T47D (cell line): ENCODE data around the gene MEG3.

ENCODE experiments used
- DNase-seq, 2 experiments: peaks; one replicate each; pipeline versions ENCODE4 v3.0.0 to v3.0.0-alpha.2; 2011 to 2012; ENCODE audit warnings: low read depth in 1 of 2, low spot score in 1 of 2
- JUND ChIP-seq: IDR thresholded peaks from 2 replicates; pipeline ENCODE4 v1.6.1; 2012; ENCODE audit warnings: low read depth
- in situ Hi-C: cut with HindIII; loops from 2 replicates; pipeline ENCODE4 v1.10.0; 2016; ENCODE audit warnings: low sequenced_read_pairs, low pct_unique_long_range_greater_than_20kb

The MEG3 gene

DNA sequence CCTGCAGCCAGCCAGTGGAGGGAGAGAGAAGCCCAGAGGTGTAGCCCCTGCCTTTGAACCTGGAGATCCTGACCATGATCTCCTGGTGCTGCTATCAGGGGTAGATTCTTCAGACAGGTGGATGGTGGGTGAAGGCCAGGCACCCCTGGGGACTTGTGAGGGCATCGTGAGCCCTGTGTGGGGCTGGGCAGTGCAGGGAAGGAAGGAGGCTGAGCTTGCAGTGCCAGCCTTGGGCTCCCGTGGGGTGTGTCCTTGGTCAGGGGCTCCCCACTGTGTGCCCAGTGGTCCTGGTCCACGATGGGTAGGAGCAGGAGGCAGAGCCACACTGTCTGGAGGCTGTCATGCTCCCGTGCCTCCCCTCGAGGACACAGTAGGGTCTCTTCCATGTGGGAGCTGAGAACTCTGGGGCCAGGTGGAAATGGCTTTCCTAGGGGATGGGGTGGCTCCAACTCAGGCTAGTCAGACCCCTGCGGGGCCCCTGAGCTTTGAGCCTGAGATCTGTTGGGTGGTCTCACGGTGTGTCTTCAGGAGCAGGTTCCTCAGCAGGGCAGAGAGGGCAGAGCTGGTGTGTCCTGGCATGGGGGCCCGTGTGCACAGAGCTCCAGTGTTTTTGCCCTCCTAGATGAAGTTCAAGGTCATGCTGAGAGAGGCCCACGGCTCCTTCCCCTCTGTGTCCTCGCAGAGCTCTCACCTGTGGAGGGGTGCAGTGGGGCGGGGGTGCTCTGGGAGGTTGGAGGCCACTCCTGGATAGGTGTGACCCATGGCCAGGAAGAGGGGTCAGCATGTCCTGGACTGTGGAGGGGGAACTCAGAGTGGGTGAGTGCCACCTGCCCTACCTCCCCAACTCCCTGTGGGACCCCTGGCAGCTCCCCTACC lies 52.6 kb downstream of the MEG3 start:
- DNase-seq: no peak
- TF ChIP-seq JUND: no peak
- in situ Hi-C loops: no loop called here

DNA sequence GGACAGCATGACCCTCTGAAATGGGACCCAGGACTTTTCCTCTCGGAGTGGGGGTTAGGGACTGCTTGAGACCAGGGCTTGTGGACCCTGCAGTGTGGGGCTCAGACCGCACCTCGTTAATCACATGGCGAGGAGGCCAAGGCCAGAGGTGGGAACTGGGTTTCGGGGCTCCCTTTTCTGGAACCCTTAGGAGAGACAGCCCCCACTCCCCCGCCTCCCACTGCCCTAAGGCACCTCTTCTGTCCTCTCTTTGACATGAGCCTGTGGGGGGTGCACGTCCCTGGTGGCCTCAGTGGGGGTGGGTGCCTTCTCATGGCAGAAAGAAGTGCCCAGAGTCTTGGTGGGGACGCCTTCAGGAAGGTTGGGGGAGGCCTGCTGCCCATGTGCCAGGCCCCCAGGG lies 53.3 kb downstream of the MEG3 start:
- no peak for DNase-seq
- in situ Hi-C loops: no loop called here
- TF ChIP-seq JUND: no peak

DNA sequence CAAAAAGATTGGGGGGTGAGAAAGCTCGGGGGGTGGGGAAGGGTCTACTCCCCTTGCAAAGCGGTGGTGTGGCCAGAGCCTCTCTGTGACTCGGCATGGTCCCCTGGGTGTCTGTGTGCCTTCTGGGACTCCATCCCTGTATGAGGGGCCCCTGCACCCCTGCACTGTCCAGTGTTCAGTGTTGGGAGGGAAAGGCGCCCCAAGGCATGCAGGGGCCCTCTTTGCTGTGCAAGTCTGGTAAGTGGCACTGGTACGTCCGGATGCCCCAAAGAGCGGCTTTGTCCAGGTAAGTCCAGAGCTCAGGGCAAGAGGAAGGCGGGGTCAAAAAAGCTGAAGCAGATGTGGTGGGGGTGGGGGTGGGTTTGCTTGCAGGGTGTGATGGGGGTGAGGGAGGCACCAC lies 53.9 kb downstream of the MEG3 start:
- no peak for TF ChIP-seq JUND
- no peak for DNase-seq
- in situ Hi-C loops: no loop called here

DNA sequence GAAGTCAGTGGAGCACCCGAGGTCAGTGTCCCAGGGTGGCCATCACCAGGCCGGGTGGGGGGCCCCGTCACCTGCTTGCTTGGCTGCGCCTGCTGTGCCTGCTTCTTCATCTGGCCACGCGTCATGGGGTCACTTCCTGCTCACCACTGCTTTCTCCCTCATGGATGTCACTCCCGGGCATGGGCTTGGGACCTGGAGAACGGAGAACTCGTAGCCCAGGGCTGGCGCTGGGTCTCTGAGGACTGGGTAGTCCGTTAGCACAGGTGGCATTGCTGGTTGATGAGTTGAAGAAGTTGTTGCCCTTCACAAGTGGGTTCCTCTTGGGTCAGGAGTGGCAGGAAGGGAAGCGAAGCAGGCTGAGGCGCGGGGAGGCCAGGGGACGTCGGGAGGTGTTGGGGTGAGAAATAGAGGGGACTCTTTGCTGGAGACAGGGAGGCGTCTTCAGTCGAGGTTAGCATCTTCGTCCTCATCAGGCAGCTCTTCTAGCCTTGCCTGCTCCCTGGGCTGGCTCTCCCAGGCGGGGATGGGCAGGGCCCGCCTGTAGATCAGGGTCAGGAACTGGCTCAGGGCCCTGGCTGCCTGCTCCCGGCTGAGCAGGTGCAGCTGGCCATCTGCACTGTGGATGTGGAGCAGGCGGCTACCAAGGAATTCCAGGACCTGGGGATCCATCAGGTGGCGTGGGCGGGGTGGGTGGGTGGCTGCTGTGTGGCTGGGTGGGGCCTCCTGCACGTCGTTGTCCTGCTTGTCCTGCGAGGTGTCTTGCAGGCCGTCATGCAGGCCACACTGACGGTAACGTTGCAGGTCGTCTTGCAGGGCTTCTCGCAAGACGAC lies 54.6 kb downstream of the MEG3 start:
- in situ Hi-C loops: no loop called here
- no peak for DNase-seq
- no peak for TF ChIP-seq JUND

DNA sequence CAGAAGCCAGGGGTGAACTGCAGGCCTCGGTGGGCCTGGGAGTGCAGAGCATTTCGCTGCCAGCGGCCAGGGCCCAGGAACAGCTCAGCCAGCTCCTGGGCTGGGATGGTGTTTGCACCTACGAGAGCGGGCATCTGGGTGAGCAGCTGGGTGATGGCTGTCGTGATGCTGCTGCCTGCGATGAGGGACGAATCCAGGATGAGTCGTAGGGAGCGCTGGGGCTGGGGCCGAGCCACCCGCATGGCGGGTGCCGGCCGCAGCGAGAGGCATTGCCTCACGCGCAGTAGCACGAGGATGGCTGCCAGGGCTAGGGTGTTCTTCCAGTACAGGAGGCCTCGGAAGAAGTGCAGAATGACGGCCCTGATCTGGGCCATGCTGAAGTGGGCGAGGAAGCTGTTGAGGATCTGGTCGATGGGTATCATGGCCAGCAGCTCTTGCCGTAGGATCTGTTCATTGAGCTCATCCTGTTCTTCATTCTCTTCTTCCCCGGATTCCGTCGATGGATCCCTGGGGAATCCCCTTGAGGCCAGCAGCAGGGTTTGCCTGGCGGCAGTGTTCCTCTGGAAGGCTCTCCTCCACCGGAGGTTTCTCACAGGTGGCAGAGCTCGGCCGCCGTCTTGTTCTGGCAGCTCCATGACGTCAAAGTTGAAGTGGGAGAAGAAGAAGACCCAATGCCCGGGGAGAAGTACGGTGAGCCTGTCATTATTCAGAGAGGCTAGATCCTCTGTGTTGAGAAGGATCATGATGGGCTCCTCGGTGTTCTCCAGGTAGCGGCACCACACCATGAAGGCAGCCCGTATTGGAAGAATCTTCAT lies 55.5 kb downstream of the MEG3 start:
- no peak for DNase-seq
- in situ Hi-C loops: no loop called here
- TF ChIP-seq JUND: no peak

DNA sequence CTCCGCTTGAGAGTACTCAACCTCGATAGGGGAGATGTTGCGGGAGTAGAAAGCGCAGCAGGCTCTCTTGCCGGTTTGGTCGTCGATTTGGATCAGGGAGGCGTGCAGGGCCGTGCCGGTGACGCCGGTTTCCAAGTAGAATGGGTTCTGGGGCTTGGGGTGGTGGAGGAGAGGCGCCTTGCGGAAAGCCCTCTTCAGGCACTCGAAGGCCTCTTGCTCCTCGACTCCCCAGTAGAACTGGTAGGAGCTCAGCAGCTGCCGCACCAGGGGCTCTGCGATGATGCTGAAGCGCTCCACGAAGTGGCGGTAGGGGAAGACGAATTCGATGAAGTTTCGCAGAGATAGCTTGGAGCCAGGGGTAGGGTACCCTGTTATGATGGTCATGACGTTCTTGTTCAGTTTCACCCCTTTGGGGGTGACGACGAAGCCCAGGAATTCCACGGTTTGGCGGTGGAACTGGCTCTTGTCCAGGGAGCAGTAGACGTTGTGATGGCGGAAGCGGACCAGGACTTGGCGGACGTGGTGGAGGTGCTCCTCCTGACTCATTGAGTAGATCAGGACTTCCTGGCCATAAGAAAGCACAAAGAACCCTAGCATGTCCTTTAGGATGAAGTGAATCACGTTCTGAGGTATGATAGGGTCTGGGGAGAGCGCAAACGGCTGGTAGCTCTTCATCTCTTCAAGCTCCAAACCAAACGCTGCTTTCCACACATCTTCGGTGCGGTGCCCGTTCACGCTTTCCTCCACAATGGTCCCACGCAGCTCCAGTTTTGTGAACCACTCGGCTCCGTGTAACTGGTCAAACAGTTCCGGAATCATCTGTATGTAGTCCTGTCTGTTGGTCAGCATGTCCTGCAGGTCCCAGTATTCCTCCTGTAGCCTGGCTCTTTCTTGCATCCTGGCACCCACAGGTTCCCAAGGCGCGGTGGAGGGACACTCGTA lies 56.4 kb downstream of the MEG3 start:
- no peak for TF ChIP-seq JUND
- in situ Hi-C loops: no loop called here
- DNase-seq: no peak

DNA sequence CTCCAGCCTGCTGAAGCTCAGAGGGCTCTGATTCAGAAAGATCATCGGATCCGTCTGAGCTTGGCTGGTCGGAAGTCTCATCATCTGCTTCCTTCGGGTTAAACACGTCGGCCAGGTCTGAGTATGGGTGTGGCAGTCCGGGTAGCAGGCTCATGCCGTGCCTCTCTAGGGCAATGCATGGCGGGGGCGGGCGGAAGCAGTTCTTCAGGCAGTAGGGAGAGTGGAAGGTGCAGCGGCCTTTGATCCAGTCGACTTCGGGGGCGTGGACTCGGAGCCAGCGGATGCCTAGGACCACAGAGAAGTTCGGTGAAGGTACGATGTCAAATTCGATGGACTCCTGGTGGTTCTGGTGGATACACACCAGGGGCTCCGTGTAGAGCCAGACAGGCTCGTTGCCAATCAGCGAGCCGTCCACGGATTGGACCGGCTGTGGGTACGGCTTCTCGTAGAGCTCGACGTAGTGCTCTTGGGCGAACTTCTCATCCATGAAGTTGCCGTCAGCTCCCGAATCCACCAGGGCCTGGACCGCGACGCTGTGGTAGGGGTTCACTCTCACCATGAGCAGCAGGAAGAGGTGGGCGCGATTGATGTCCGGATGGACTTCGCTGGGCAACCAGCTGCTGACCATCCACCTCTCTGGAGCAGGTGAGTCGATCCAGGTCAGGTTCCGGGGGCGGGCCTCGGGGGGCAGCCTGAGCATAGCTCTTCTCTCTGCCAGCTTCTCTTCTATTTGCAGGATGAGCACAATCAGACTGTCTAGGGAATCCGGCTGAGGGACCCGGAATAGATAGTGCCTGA lies 57.3 kb downstream of the MEG3 start:
- no peak for DNase-seq
- no peak for TF ChIP-seq JUND
- in situ Hi-C loops: no loop called here

DNA sequence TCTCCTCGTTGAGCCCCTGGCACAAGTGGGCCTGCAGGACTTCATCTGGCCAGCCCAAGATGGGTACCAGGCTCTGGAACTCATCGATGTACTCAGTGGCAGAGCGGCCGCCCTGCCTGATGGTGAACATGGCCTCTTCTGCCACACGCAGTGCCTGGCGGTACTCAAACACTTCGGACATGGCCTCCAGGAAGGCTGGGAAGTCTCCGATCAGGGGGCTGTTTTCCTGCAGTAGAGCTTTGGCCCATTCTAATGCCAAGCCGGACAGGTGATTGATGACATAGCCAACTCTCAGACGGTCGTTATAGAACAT lies 57.8 kb downstream of the MEG3 start:
- no peak for TF ChIP-seq JUND
- no peak for DNase-seq
- in situ Hi-C loops: no loop called here

DNA sequence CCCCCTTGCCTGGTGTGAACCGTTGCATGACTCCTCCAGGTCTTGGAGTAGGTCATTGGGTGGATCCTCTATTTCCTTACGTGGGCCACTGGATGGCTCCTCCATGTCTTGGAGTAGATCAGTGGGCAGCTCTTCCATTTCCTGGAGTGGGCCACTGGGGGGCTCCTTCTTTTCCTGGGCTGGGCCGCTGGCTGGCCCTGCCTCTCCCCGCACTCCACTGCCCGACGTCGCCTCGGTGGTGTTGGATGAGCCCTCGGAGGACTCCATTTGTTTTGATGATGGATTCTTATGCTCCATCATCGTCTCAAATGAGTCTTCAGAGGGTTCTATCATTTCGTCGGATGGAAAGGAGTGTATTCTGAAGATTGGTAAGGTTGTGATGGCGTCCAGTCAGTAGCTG lies 58.5 kb downstream of the MEG3 start:
- no peak for DNase-seq
- in situ Hi-C loops: no loop called here
- TF ChIP-seq JUND: no peak

DNA sequence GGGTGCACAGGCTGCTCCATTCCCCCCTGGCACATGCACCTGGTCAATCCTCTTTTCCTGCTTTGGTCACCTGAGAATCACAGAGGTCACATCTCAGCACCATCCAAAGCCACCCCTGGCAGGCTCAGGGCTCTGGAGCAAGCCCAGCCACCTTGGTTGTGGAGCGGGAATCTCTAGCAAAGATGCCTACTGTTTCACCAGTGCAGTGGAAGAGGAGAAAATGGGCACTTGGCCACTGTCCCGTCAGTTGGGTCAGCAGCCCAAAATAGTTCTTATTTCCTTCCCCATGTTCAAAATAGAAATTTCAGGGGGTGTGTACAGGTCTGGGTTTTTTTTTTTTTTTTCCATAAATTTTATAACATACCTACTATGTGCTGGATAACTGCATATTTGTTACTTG lies 59.3 kb downstream of the MEG3 start:
- in situ Hi-C loops: no loop called here
- DNase-seq: no peak
- no peak for TF ChIP-seq JUND

DNA sequence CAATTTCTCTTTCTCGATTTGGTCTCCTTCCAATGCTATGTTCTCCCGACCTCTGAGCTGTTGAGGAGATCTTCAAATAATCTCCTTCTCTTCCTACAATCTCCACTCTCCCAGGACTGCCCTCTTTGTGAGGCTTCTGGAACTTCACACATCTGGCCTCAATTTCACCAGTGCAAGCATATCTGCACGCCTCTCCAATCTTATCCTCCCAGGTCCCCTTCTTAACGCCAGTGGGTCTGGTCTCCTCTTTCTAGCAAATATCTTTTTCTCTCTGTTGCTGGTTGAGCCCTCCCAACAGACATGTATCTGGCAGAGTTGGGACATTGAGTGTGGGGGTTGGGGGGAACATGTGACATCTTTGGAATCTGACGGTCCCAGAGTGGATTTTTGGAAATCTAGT lies 59.7 kb downstream of the MEG3 start:
- no peak for TF ChIP-seq JUND
- in situ Hi-C loops: no loop called here
- no peak for DNase-seq
